GM23338 (cell line): ENCODE results near the gene AP1S3.

Source experiments
- CREB1 ChIP-seq: fragments of 250-450 bp; sonication (Bioruptor Pico); IDR thresholded peaks from 2 replicates; pipeline ENCODE4 v1.5.0; 2020; ENCODE audit warnings: low read depth, mild to moderate bottlenecking, moderate library complexity
- CTCF ChIP-seq, 2 experiments: fragments of 200-600 bp in 1 of 2; sonication (generic) in 1 of 2; conservative IDR thresholded peaks; 2 replicates each; pipeline versions ENCODE4 v1.5.1 to v1.6.1; 2016 to 2017; ENCODE audit warnings: antibody characterized with exemption in 2 of 2, low read depth in 2 of 2, mild to moderate bottlenecking in 2 of 2, moderate library complexity in 1 of 2
- ETS1 ChIP-seq: IDR thresholded peaks from 2 replicates; pipeline ENCODE4 v1.6.1; 2016; ENCODE audit warnings: antibody characterized with exemption
- EZH2 ChIP-seq: fragments of 200-600 bp; sonication (generic); IDR thresholded peaks from one replicate; pipeline ENCODE4 v1.8.0; 2017; ENCODE audit warnings: antibody characterized with exemption, mild to moderate bottlenecking, low read depth; ENCODE audit not compliant: unreplicated experiment
- EZH2phosphoT487 ChIP-seq: fragments of 200-600 bp; sonication (generic); IDR thresholded peaks from one replicate; pipeline ENCODE4 v1.8.1; 2018; ENCODE audit warnings: antibody characterized with exemption; ENCODE audit not compliant: unreplicated experiment
- JUNB ChIP-seq: IDR thresholded peaks from one replicate; pipeline ENCODE4 v1.6.1; 2016; ENCODE audit warnings: antibody characterized with exemption; ENCODE audit not compliant: unreplicated experiment
- NANOG ChIP-seq: IDR thresholded peaks from 2 replicates; pipeline ENCODE4 v1.6.1; 2016; ENCODE audit warnings: antibody characterized with exemption, borderline replicate concordance
- POLR2AphosphoS5 ChIP-seq: IDR thresholded peaks from 2 replicates; pipeline ENCODE4 v1.6.1; 2016; ENCODE audit warnings: antibody characterized with exemption, low read depth
- REST ChIP-seq: IDR thresholded peaks from one replicate; pipeline ENCODE4 v1.6.1; 2018; ENCODE audit warnings: antibody characterized with exemption; ENCODE audit not compliant: unreplicated experiment
- STAT1 ChIP-seq: IDR thresholded peaks from one replicate; pipeline ENCODE4 v1.6.1; 2016; ENCODE audit warnings: antibody characterized with exemption; ENCODE audit not compliant: unreplicated experiment
- ZNF114 ChIP-seq: fragments of 250-450 bp; sonication (Bioruptor Pico); IDR thresholded peaks from 2 replicates; pipeline ENCODE4 v1.5.0; 2020; ENCODE audit warnings: mild to moderate bottlenecking, moderate library complexity
- ZNF331 ChIP-seq: fragments of 250-450 bp; sonication (Bioruptor Pico); IDR thresholded peaks from 2 replicates; pipeline ENCODE4 v1.5.0; 2020; ENCODE audit warnings: low read depth, mild to moderate bottlenecking, moderate library complexity
- ZNF462 ChIP-seq: fragments of 250-450 bp; sonication (Bioruptor Pico); IDR thresholded peaks from 2 replicates; pipeline ENCODE4 v1.5.0; 2020; ENCODE audit warnings: mild to moderate bottlenecking, moderate library complexity

GRCh38 chr2:223727562-223727961 lies 109.8 kb downstream of the AP1S3 start:
- peak; percentile 67 to 80 for TF ChIP-seq CTCF (conservative IDR thresholded peaks at IDR 0.05; ENCODE audit: low read depth in 2 of 2)
- no peak for TF ChIP-seq REST
- no peak for TF ChIP-seq EZH2
- TF ChIP-seq CREB1 (CRISPR knock-in tag) = no peak
- TF ChIP-seq EZH2phosphoT487 = no peak
- TF ChIP-seq POLR2AphosphoS5 = no peak
- TF ChIP-seq NANOG = no peak
- no peak for TF ChIP-seq ZNF462 (CRISPR knock-in tag)
- TF ChIP-seq ZNF331 = no peak
- TF ChIP-seq JUNB = no peak
- TF ChIP-seq STAT1 = no peak
- no peak for TF ChIP-seq ZNF114 (CRISPR knock-in tag)
- no peak for TF ChIP-seq ETS1
